ENCODE data around the gene TMEM271.

Gene TMEM271

DNA sequence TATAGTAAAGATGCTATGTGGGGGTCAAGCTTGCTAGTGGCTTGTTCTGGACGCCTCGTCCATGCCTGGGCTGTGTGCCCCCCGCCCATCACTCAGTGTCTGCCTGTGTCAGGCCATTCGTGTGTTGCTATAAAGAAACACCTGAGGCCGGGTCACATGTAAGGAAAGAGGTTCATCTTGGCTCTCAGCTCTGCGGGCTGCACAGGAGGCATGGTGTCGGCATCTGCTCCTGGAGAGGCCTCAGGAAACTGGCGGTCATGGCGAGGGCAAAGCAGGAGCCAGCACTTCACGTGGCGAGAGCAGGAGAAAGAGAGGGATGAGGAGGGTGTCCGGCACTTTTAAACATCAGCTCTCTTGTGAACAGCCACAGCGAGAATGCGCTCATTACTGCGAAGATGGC, 51.9 kb downstream of the TMEM271 start:
- no peak for DNase-seq
- no peaks in the 10 kb centered on the region for H3K9me3 ChIP-seq
- H3K4me1 ChIP-seq = no peaks in the 10 kb centered on the region
- peaks cover 71 to 96% (median 77%) of the 10 kb centered on the region in 3 donors for H3K36me3 ChIP-seq
- no peak overlapping the region for H3K27ac ChIP-seq
- intact Hi-C loops (cut with DNase I; ENCODE audit: low total_unique reads) = no loop called here
- TF ChIP-seq CTCF (IDR thresholded peaks at IDR 0.05) = no peak
- H3K27me3 ChIP-seq = no peaks in the 10 kb centered on the region
- H3K4me3 ChIP-seq = no peak overlapping the region

Measured in tibial artery (tissue), 4 donors.